ENCODE results near the gene SLC66A2. TPM values are rescaled to one million over a fixed set of nuclear protein-coding genes. Genes with fewer than 3 reads are reported as not detected.

The SLC66A2 gene
- total RNA-seq, 1 donor from 2014 or later, result 31.6 TPM

- Mint-ChIP-seq H3K27ac (no peak overlapping the region), H3K9me3 (ENCODE audit: low read depth) (no peaks in the 10 kb centered on the region), H3K4me3 (ENCODE audit: low read depth) (no peak overlapping the region), H3K4me1 (ENCODE audit: low read depth) (no peaks in the 10 kb centered on the region), H3K27me3 (peaks cover 9% of the 10 kb centered on the region), H3K36me3 (ENCODE audit: insufficient read depth) (no peaks in the 10 kb centered on the region)
- no peak for TF ChIP-seq CTCF (IDR thresholded peaks at IDR 0.05; ENCODE audit: unreplicated experiment)
- DNase-seq (ENCODE audit: low spot score, unreplicated experiment), result no peak
Observed at GRCh38 chr18:79873449-79874110, 77.9 kb downstream of the SLC66A2 start.

- Mint-ChIP-seq H3K4me3 (ENCODE audit: low read depth) (no peak overlapping the region), H3K9me3 (ENCODE audit: low read depth) (no peaks in the 10 kb centered on the region), H3K4me1 (ENCODE audit: low read depth) (no peaks in the 10 kb centered on the region), H3K36me3 (ENCODE audit: insufficient read depth) (no peaks in the 10 kb centered on the region), H3K27me3 (peaks cover 9% of the 10 kb centered on the region), H3K27ac (no peak overlapping the region)
- no peak for TF ChIP-seq CTCF (IDR thresholded peaks at IDR 0.05; ENCODE audit: unreplicated experiment)
- DNase-seq (ENCODE audit: low spot score, unreplicated experiment), result no peak
Observed at GRCh38 chr18:79872527-79873444, 78.7 kb downstream of the SLC66A2 start.

DNA sequence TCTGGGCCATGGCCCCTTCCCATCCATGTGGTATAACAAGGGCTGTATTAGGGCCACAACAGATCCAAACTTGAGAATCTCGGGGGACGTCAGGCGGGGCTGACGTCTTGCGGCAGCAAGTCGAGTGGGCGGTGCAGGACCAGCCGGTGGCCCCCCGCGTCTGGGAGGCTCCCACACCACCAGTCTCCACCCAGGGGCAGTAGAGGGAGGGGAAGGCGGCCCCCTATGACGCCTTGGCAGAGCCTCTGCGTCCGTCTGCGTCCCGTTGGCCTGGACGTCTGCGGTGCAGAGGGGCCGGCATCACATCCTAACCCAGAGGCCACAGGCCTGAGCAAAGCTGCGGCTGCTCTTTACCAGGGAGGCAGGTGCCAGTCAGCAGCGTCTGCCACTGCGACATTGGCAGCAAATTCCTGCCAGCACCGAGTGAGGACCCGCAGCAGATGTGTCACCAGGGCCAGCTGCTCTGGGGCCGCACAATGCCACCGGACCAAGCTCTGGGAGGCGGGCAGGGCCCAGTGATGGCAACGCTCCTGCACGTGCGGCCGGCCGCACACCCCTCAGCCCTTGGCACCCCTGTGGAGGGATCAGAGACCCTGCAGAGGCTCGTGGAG is 79.9 kb downstream of the SLC66A2 start:
- H3K27ac Mint-ChIP-seq, result no peak overlapping the region
- no peaks in the 10 kb centered on the region for H3K4me1 Mint-ChIP-seq (ENCODE audit: low read depth)
- TF ChIP-seq CTCF (IDR thresholded peaks at IDR 0.05; ENCODE audit: unreplicated experiment), result no peak
- H3K9me3 Mint-ChIP-seq (ENCODE audit: low read depth), result no peaks in the 10 kb centered on the region
- peaks cover 4% of the 10 kb centered on the region for H3K27me3 Mint-ChIP-seq
- H3K4me3 Mint-ChIP-seq (ENCODE audit: low read depth), result no peak overlapping the region
- no peaks in the 10 kb centered on the region for H3K36me3 Mint-ChIP-seq (ENCODE audit: insufficient read depth)
- no peak for DNase-seq (ENCODE audit: low spot score, unreplicated experiment)

DNA sequence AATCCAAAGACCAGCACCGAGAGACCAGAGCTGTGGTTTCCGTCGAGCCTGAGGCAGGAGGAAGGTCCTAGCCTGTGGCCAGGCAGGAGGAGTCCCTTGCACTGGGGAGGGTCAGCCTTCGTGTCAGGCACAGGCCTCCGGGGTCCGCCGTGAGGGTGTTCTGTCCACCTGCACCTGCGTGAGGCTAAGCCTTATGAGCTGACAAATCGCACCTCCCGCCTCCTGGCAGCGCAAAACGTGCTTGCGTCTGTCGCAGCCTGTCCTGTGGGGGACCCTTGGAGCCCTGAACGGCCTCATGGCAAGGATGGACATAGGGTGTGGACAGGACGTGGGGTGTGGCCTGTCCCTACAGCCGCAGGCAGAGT is 80.4 kb downstream of the SLC66A2 start:
- Mint-ChIP-seq H3K4me3 (ENCODE audit: low read depth) (no peak overlapping the region), H3K9me3 (ENCODE audit: low read depth) (no peaks in the 10 kb centered on the region), H3K27ac (no peak overlapping the region), H3K27me3 (peaks cover 4% of the 10 kb centered on the region), H3K36me3 (ENCODE audit: insufficient read depth) (no peaks in the 10 kb centered on the region), H3K4me1 (ENCODE audit: low read depth) (no peaks in the 10 kb centered on the region)
- TF ChIP-seq CTCF (IDR thresholded peaks at IDR 0.05; ENCODE audit: unreplicated experiment), result no peak
- no peak for DNase-seq (ENCODE audit: low spot score, unreplicated experiment)

DNA sequence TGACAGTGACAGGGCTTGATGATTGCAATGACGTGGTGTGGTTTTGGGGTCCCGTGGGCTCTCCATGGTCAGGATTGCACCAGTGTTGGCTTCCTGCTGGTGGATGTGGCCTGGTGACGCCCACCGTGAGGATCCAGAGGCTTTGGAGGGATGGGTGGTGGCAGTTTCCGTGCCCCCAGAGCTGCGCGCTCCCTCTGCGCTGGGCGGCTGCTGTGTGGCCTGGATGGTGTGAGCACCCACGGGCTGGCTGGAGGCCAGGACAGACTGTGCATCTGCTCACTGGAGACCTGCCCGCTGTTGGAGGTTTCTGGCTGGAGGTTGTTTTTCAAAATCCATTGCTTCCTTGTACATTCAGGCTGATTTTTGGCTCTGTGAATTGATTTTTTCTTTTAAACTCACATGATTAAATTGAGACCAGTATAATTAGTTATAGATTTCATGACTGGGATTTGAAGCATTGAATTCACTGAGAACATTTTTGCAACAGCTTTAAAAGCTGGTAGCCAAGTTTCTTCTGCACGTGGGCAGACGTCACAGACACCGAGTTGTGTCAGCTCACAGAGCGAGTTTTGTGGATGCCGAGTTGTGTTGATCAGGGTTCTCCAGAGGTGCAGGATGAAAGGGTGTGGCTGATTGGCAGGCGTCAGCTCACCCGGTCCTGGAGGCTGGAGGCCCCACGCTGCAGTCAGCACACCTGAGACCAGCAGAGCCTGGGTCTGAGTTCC is 81.0 kb downstream of the SLC66A2 start:
- peaks cover 4% of the 10 kb centered on the region for H3K27me3 Mint-ChIP-seq
- no peaks in the 10 kb centered on the region for H3K9me3 Mint-ChIP-seq (ENCODE audit: low read depth)
- H3K4me1 Mint-ChIP-seq (ENCODE audit: low read depth), result no peaks in the 10 kb centered on the region
- H3K4me3 Mint-ChIP-seq (ENCODE audit: low read depth), result no peak overlapping the region
- DNase-seq (ENCODE audit: low spot score, unreplicated experiment), result no peak
- TF ChIP-seq CTCF (IDR thresholded peaks at IDR 0.05; ENCODE audit: unreplicated experiment), result no peak
- H3K36me3 Mint-ChIP-seq (ENCODE audit: insufficient read depth), result no peaks in the 10 kb centered on the region
- H3K27ac Mint-ChIP-seq, result no peak overlapping the region
